GM12892 (cell line): ENCODE measurements around the gene PLIN3.

ENCODE experiments used
- DNase-seq: peaks from one replicate; pipeline ENCODE4 v3.0.0; 2011; ENCODE audit not compliant: insufficient read length
- FAIRE-seq: peaks from 2 replicates; lab custom pipeline; 2011; peaks lifted over from hg19 to GRCh38; lab: Jason Lieb, UNC
- POLR2A ChIP-seq: IDR thresholded peaks from 2 replicates; pipeline ENCODE4 v1.6.1; 2011; ENCODE audit warnings: low read depth, low read length, control low read depth
- POLR2AphosphoS5 ChIP-seq: IDR thresholded peaks from 2 replicates; pipeline ENCODE4 v1.6.1; 2011; ENCODE audit warnings: low read depth, low read length, control low read depth
- TAF1 ChIP-seq: IDR thresholded peaks from 2 replicates; pipeline ENCODE4 v1.6.1; 2011; ENCODE audit warnings: low read depth, mild to moderate bottlenecking, control low read depth, low read length, borderline replicate concordance

PLIN3 gene

GRCh38 chr19:4791183-4792018 is 76.1 kb downstream of the PLIN3 start, which contains the start of gene FEM1A:
FEM1A (plus strand) TSS chr19:4791734; CDS start chr19:4791855, 121 bp downstream.
- peak; percentile 79 for TF ChIP-seq POLR2A
- TF ChIP-seq TAF1, result peak; percentile 76
- TF ChIP-seq POLR2AphosphoS5, result 0 out of 2 replicates have a peak, but pooled peaks have one; percentile 43
- DNase-seq (peak; percentile 93), FAIRE-seq (peak; percentile 98)
